A549 (cell line): Measurements from ENCODE around the gene MAP2K1.

Experiments
- CHD2 ChIP-seq: fragments of 150-350 bp; IDR thresholded peaks from 2 replicates; pipeline ENCODE4 v1.6.1; 2014; ENCODE audit warnings: low read length; ENCODE audit not compliant: partially characterized antibody
- CTCF ChIP-seq: fragments of >200 bp; sonication (Bioruptor Twin); formaldehyde crosslinking; IDR thresholded peaks from 3 replicates; pipeline ENCODE4 v1.5.1; 2016
- ELK1 ChIP-seq: fragments of 150-350 bp; IDR thresholded peaks from 2 replicates; pipeline ENCODE4 v1.6.1; 2014; ENCODE audit warnings: low read depth, mild to moderate bottlenecking, low read length
- EP300 ChIP-seq, 2 experiments: fragments of >200 bp; sonication (Bioruptor Twin); formaldehyde crosslinking; IDR thresholded peaks; 2 replicates in 1 of 2; 3 replicates in 1 of 2; pipeline ENCODE4 v1.6.1; 2016 to 2017
- KDM5A ChIP-seq: fragments of 200-600 bp; sonication (generic); IDR thresholded peaks from 2 replicates; pipeline ENCODE4 v1.6.1; 2016; ENCODE audit warnings: antibody characterized with exemption, mild to moderate bottlenecking
- MAX ChIP-seq: IDR thresholded peaks from 2 replicates; pipeline ENCODE4 v1.6.1; 2012
- PHF8 ChIP-seq: fragments of 200-600 bp; sonication (generic); IDR thresholded peaks from 2 replicates; pipeline ENCODE4 v1.6.1; 2016; ENCODE audit warnings: low read depth, mild to moderate bottlenecking, antibody characterized with exemption, moderate library complexity, borderline replicate concordance
- POLR2A ChIP-seq: IDR thresholded peaks from 2 replicates; pipeline ENCODE4 v1.6.1; 2012; ENCODE audit warnings: mild to moderate bottlenecking, low read length
- RFX5 ChIP-seq: fragments of 450-650 bp; IDR thresholded peaks from 2 replicates; pipeline ENCODE4 v1.7.1; 2014; ENCODE audit warnings: antibody characterized with exemption, mild to moderate bottlenecking, moderate library complexity

- no peak for TF ChIP-seq CTCF
- no peak for TF ChIP-seq KDM5A
- no peak for TF ChIP-seq ELK1
- no peak for TF ChIP-seq CHD2
- TF ChIP-seq MAX = no peak
- TF ChIP-seq EP300 (IDR thresholded peaks at IDR 0.05) = no peak
- TF ChIP-seq RFX5 = no peak
- no peak for TF ChIP-seq PHF8
- no peak for TF ChIP-seq POLR2A
Observed at GRCh38 chr15:66459818-66460615, 73.3 kb downstream of the MAP2K1 start.
